ENCODE measurements around the gene DCN.
"Not testable (repeated sequence)": the region's sequence is repeated elsewhere in the genome, so short reads cannot be mapped to it uniquely, and the experiment has no call there.

DCN gene, protein sequence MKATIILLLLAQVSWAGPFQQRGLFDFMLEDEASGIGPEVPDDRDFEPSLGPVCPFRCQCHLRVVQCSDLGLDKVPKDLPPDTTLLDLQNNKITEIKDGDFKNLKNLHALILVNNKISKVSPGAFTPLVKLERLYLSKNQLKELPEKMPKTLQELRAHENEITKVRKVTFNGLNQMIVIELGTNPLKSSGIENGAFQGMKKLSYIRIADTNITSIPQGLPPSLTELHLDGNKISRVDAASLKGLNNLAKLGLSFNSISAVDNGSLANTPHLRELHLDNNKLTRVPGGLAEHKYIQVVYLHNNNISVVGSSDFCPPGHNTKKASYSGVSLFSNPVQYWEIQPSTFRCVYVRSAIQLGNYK

DNA sequence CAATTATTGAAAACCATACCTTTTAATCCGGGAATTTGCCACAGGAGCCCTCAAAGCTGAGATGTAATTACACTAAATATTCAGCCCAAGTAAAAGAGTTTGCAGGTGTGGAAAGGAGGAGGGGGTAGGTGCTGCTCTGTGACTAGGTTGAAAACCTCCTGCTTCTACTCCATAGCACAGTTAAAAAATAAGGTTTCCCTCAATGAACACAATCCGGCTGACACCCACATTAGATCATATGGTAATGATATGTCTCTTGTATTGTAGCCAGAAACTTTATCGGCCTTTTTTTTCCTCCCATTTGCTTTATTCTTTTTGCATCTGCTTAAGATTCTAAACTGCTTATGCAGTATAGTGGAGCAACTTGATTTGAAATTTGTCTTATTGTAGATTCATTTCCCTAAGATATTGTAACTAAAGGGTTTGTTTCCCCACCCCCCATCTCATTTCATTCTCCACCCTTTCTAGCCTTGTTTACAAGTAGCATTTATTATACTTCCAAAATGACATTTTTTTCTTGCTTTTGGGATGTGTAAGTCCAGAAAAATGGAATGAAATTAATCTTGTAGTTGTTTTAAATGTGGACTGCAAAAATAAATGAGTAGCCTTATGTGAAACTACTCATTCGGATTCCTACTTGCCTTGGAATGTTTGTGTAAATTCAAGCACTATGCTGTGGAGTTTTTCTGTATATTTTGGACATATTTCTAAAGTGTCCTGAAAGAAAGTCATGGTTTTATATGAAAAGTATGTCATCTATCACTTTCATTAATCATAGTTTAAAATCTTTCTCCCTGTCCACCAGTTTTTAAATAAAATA lies at the start of gene DCN:
Gene DCN (minus strand): TSS at position 182 of the 820 bp plus-strand sequence. CDS start 4,265 bp downstream, outside the sequence.
- no peak for DNase-seq

- DNase-seq: no peak
Measured at GRCh38 chr12:91230841-91231240, 48.2 kb upstream of the DCN start.

- no peak for DNase-seq
Measured at GRCh38 chr12:91226951-91227350, 44.3 kb upstream of the DCN start.

DNA sequence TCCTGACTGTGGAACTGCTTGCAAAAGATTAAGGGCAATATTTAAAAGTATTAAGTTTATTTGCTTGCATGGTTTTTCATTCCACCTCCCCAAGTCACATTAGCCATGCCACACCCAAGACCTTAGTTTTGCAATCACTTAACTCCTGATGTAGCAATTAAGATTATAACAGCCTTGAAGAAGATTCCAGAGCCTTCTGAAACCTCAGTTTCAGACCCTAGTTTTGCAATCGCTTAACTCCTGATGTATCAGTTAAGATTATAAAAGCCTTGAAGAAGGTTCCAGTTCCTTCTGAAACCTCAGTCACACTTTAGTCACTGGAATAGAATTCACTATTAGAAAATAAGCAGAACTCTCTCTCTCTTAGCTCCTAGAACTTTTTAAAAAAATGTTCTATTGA lies 42.7 kb upstream of the DCN start:
- DNase-seq: no peak

DNA sequence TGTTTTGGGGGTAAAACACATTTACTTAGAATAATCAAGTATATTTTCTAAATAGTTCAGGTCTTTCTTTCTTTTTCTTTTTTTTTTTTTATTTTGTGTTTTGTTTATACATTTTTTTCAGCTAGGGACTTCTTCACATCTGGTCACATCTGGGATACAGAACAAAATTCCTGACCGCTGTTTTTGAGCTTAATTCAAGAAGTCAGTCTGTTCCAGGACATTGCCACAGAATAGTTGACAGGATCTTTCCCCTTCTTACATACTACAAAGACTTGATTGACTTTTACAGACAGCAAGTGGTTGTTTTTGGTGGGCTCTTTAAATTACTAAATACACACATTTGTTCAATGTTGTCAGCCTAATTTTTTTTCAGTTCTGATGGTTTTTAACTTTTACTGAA lies 41.8 kb upstream of the DCN start:
- DNase-seq: no peak

GRCh38 chr12:91222746-91223145 lies 40.1 kb upstream of the DCN start:
- no peak for DNase-seq

DNA sequence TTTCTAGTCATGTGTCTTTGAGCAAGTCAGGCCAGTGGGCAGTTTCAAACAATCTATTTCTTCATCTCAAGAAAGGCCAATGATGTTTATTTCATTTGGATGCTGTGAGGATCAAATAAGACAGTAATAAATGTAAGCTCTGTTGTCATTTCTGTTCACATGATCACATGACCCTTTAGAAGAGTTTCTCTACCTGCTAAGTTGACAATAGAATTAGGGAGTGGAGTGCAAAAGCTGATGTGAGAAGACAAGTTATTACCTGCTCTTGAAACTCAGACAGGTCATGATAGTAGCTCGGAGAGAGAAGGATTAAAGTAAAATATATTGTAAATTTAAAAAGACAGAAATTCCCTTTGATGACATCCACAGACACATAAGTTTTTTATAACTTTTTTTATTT lies 37.3 kb upstream of the DCN start:
- no peak for DNase-seq

DNA sequence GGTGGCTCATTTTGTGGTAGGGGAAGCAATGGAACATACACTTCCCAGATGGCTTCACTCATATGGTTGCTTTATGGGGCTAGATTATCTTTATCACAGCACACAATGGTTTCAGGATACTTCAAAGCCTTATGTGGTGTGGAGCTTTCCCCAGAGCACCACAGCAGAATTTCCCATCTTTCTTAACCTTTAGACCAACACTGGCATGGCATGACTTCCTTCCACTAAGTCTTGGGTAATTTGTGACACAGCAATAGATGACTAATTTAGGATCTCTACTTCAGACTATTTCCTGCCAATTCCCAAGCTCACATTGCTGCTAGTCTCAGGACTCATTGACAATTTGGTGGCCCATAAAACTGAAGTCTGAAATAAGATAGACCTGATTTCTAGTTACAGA lies 36.9 kb upstream of the DCN start:
- no peak for DNase-seq

DNA sequence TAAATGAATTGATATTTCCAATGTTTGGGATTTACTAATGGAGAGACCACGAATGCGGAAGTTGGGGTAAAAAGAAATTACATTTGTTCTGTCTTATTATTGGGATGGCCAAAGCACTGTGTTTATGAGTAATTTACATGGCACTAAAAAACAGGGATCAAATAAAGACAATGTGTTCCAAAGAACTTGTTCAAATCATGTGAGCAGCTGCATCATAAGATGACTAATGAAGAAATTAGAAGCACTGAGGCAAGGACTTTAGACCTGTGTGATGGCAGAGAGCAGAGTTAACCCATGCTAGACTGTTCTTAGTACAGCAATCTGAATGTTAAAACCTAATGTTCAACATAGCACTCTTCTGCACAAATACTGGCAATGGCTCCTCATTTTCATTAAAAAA lies 34.3 kb upstream of the DCN start:
- no peak for DNase-seq

DNA sequence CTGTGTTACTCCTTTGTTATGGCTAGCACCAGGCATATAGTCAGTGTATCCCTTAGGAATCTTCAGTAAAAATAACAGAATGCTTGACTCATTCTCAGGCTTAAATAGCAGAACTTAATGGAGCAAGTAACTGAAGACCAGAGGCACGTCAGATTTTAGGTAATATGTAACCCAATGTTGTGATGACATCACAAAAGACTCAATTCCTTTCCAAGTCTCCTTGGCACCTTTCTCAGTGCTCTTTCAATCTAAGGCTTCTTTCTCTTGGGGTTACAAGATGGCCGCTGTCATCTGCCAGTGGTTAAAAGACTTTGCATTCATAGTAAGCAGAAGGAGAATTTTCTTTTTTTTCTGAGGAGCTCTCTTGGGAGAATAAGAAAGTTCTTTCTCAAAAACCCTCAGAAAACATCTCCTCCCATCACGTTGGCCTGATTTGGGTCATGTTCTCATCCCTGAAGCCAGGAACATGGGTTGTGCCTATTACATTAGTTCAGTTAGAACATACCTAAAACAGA lies 33.4 kb upstream of the DCN start:
- no peak for DNase-seq

- no peak for DNase-seq
Measured at GRCh38 chr12:91211866-91212265, 29.2 kb upstream of the DCN start.

DNA sequence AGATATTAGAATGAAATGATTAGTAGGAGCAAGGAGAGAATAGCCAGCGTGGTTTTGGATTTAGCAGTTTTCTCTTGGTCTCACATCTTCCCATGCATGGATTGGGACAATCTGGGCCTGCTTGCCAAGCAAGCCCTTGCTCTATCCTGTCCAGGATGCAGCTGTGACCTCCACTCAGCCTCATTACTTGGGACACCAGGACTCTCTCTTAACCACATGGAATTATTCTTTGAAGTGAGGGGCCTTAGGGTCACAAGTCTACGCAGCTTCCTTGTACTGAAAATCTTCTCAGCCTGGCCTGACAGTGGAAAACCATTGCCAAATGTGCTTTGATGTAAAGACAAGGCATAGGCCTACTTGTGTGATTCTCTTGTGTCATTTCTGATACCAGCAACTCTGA lies 28.0 kb upstream of the DCN start:
- no peak for DNase-seq

DNA sequence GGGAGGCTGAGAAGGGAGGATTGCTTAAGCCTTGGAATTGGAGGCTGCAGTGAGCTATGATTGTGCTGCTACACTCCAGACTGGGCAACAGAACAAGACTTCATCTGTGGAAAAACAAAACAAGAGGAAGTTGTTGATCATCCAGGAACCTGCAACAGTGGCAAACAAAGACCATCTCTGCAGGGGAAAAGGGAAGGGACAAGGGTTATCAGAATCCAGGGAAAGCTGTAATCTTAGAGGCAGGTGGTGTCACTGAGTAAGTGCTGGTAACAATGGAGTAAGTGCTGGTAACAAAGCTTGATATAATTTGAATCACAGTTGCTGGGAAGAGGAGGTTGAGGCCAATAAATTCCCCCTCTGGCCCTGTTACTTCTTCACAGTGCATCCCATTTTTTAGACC lies 27.5 kb upstream of the DCN start:
- no peak for DNase-seq

DNA sequence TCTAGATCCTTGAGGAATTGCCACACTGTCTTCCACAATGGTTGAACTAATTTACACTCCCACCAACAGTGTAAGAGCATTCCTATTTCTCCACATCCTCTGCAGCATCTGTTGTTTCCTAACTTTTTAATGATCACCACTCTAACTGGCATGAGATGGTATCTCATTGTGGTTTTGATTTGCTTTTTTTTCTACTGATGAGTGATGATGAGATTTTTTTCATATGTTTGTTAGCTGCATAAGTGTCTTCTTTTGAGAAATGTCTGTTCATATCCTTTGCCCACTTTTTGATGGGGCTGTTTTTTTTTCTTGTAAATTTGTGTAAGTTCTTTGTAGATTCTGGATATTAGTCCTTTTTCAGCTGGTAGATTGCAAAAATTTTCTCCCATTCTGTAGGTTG lies 24.7 kb upstream of the DCN start:
- not testable (repeated sequence) for DNase-seq

DNA sequence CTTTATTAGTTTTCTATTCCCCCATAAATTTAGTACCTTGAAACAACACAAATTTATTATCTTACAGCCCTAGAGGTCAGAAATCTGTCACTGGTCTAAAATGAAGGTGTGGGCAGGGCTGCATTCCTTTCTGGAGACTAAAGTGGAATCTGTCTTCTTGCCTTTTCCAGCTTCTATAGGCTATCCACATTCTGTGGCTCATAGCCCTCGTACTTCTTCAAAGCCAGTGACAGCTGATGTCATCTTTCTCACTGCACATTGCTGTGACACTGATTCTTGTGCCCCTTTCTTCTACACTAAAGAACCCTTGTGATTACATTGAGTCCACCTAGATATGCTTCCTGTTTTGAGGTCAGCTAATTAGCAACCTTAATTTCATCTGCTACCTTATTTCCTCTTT lies 23.2 kb upstream of the DCN start:
- DNase-seq: no peak

- DNase-seq: no peak
Measured at GRCh38 chr12:91204421-91204820, 21.8 kb upstream of the DCN start.

- DNase-seq: no peak
Measured at GRCh38 chr12:91203610-91204009, 21.0 kb upstream of the DCN start.

DNA sequence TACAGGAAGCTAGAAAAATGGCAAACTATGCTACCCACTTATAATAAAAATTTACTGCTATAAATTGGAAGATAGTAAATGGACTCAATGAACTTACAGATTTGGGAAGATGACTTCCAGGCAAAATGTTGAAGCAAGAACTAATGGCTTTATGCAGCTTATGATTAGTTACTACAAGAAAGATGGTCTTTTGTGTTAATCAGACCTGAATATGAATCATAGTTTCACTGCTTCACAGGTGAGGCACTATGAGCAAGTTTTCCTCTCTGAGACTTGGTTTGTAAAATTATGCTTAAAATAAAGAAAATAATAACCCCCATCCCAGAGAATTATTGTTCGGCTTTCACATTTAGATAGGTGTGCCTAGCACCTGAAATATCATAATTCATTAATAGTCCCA lies 19.8 kb upstream of the DCN start:
- no peak for DNase-seq

DNA sequence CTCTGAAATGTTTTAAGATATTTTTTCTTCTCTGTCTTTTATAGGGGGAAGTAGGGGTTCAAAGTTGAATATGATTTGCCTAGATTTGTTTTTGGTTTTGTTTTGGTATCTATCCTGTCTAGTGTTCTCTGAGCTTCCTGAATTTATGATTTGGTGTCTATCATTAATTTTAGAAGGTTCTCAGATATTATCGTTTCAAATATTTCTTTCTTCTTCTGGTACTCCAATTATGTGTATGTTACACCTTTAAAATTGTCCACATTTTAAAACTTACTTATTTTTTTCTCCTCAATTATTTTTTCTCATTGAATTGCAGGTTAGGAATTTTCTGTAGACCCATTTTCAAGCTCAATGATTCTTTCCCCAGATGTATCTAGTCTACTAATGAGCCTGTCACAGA lies 13.8 kb upstream of the DCN start:
- DNase-seq: no peak

GRCh38 chr12:91194500-91194899 lies 11.9 kb upstream of the DCN start:
- DNase-seq: no peak

- DNase-seq: no peak
Measured at GRCh38 chr12:91191513-91192111, 9.0 kb upstream of the DCN start.

GRCh38 chr12:91189516-91189915 lies 6.9 kb upstream of the DCN start:
- no peak for DNase-seq

GRCh38 chr12:91188778-91189177 lies 6.2 kb upstream of the DCN start:
- no peak for DNase-seq

DNA sequence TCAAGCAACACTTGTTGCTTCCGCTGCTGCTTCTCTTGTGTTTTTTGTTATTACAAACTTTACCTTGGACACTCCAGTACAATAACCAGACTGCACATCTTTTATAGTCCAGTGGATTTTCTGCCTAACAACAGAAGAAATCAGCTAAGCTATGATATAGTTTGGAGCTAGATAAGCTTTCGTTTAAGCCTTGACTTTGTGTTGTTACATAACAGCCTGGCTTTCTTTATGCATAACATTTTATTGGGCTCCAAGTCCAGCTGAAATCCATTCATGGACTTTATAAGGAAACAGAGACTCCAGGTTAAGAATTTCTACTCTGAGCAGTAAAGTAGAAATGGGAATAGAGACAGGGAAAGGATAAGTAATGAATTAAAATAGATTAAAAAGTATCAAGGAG lies 3.5 kb upstream of the DCN start:
- DNase-seq: no peak

All from NCI-H524 (cell line).